Measurements from ENCODE around the gene TCF4. TPM values are rescaled to one million over a fixed set of nuclear protein-coding genes. Genes with fewer than 3 reads are reported as not detected.

The TCF4 gene
- total RNA-seq, 1 experiment from 2014 or later = 2.3 TPM

- no peak for ATAC-seq
- ChIA-PET POLR2A (no interaction called here), CTCF (no interaction called here)
- Histone ChIP-seq H3K36me3 (ENCODE audit: control insufficient read depth, insufficient read depth, low read length) (no peaks in the 10 kb centered on the region), H3K9me3 (ENCODE audit: control insufficient read depth, insufficient read depth, low read depth, low read length) (no peaks in the 10 kb centered on the region), H3K27ac (ENCODE audit: low read length) (no peak overlapping the region), H3K4me1 (ENCODE audit: control insufficient read depth, insufficient read depth, low read length) (no peaks in the 10 kb centered on the region), H3K27me3 (ENCODE audit: control insufficient read depth, insufficient read depth, low read length) (no peaks in the 10 kb centered on the region), H3K4me3 (ENCODE audit: low read depth in 2 of 2, low read length in 2 of 2) (no peak overlapping the region)
- no peak for DNase-seq (ENCODE audit: low read depth, low spot score)
- no TSS peak for BruUV-seq (replicated peaks)
- in situ Hi-C loops (cut with HindIII; ENCODE audit: low pct_unique_long_range_greater_than_20kb, low sequenced_read_pairs) = no loop called here
- intact Hi-C loops (cut with micrococcal nuclease; ENCODE audit: unreplicated experiment) = no loop called here
- TF ChIP-seq REST (IDR thresholded peaks at IDR 0.05; ENCODE audit: insufficient read depth in 1 of 2, low read depth in 2 of 2, low read length in 1 of 2) = no peak
- no peak for TF ChIP-seq SIN3A (IDR thresholded peaks at IDR 0.05; ENCODE audit: borderline replicate concordance, insufficient read depth, low read depth, low read length)
- no peak for TF ChIP-seq TCF7L2 (IDR thresholded peaks at IDR 0.05; ENCODE audit: low read depth, low read length)
- TF ChIP-seq POLR2AphosphoS5 (IDR thresholded peaks at IDR 0.05; ENCODE audit: low read depth, low read length) = no peak
- TF ChIP-seq CTCF (IDR thresholded peaks at IDR 0.05) = no peak
Measured at GRCh38 chr18:55464581-55464980, 123.4 kb downstream of the TCF4 start.

GRCh38 chr18:55462652-55463051 is 125.3 kb downstream of the TCF4 start:
- intact Hi-C loops (cut with micrococcal nuclease; ENCODE audit: unreplicated experiment) (no loop called here), in situ Hi-C loops (cut with HindIII; ENCODE audit: low pct_unique_long_range_greater_than_20kb, low sequenced_read_pairs) (no loop called here)
- ChIA-PET POLR2A (no interaction called here), CTCF (no interaction called here)
- Histone ChIP-seq H3K4me1 (ENCODE audit: control insufficient read depth, insufficient read depth, low read length) (no peaks in the 10 kb centered on the region), H3K9me3 (ENCODE audit: control insufficient read depth, insufficient read depth, low read depth, low read length) (no peaks in the 10 kb centered on the region), H3K27ac (ENCODE audit: low read length) (no peak overlapping the region), H3K36me3 (ENCODE audit: control insufficient read depth, insufficient read depth, low read length) (no peaks in the 10 kb centered on the region), H3K27me3 (ENCODE audit: control insufficient read depth, insufficient read depth, low read length) (no peaks in the 10 kb centered on the region), H3K4me3 (ENCODE audit: low read depth in 2 of 2, low read length in 2 of 2) (no peak overlapping the region)
- ATAC-seq = no peak
- DNase-seq (ENCODE audit: low read depth, low spot score) = no peak
- TF ChIP-seq TCF7L2 (IDR thresholded peaks at IDR 0.05; ENCODE audit: low read depth, low read length) = no peak
- TF ChIP-seq POLR2AphosphoS5 (IDR thresholded peaks at IDR 0.05; ENCODE audit: low read depth, low read length) = no peak
- TF ChIP-seq REST (IDR thresholded peaks at IDR 0.05; ENCODE audit: insufficient read depth in 1 of 2, low read depth in 2 of 2, low read length in 1 of 2) = no peak
- no peak for TF ChIP-seq SIN3A (IDR thresholded peaks at IDR 0.05; ENCODE audit: borderline replicate concordance, insufficient read depth, low read depth, low read length)
- BruUV-seq (replicated peaks) = no TSS peak

Data from Panc1 (cell line).